ENCODE results near the gene DMXL2. TPM values are rescaled to one million over a fixed set of nuclear protein-coding genes. Genes with fewer than 3 reads are reported as not detected.

Gene DMXL2
- total RNA-seq, 4 donors from 2014 or later = 34.3 to 49.0 (median 45.7) TPM

- H3K9me3 ChIP-seq = no peaks in the 10 kb centered on the region
- 59 to 66% methylated on average over 1 of the region's 1 CpG for WGBS, 2 donors
- H3K27me3 ChIP-seq = no peaks in the 10 kb centered on the region
- TF ChIP-seq POLR2A (IDR thresholded peaks at IDR 0.05) = no peak
- no peak for TF ChIP-seq CTCF (IDR thresholded peaks at IDR 0.05)
- no peak overlapping the region for H3K4me3 ChIP-seq (replicated peaks in 1 of 3)
- no peak for DNase-seq
- H3K36me3 ChIP-seq = no peaks in the 10 kb centered on the region
- H3K4me1 ChIP-seq = peaks cover 5 to 7% of the 10 kb centered on the region in 2 donors
- H3K27ac ChIP-seq = no peak overlapping the region
- intact Hi-C loops (cut with DNase I) = no loop called here
Measured at GRCh38 chr15:51625236-51625635, 2.7 kb upstream of the DMXL2 start.

- H3K27ac ChIP-seq = no peak overlapping the region
- no peaks in the 10 kb centered on the region for H3K27me3 ChIP-seq
- H3K4me1 ChIP-seq = peaks cover 5 to 7% of the 10 kb centered on the region in 2 donors
- no peak overlapping the region for H3K4me3 ChIP-seq (replicated peaks in 1 of 3)
- intact Hi-C loops (cut with DNase I) = no loop called here
- no peak for TF ChIP-seq POLR2A (IDR thresholded peaks at IDR 0.05)
- TF ChIP-seq CTCF (IDR thresholded peaks at IDR 0.05) = no peak
- 82% methylated on average over 4 of the region's 4 CpGs for WGBS, 2 donors
- DNase-seq = no peak
- H3K36me3 ChIP-seq = no peaks in the 10 kb centered on the region
- H3K9me3 ChIP-seq = no peaks in the 10 kb centered on the region
Measured at GRCh38 chr15:51624022-51624421, 1.5 kb upstream of the DMXL2 start.

- WGBS, 2 donors = 23 to 24% methylated on average over 8 of the region's 8 CpGs
- H3K9me3 ChIP-seq = no peaks in the 10 kb centered on the region
- peak overlapping the region; percentile 54 to 71 (median 54) for H3K27ac ChIP-seq
- peak in 1 of 2 donors; percentile 4 for DNase-seq
- intact Hi-C loops (cut with DNase I) = no loop called here
- no peaks in the 10 kb centered on the region for H3K36me3 ChIP-seq
- peaks cover 5 to 7% of the 10 kb centered on the region in 2 donors for H3K4me1 ChIP-seq
- peak overlapping the region in 2 of 3 donors; percentile 67 to 85 for H3K4me3 ChIP-seq (replicated peaks in 1 of 3)
- TF ChIP-seq CTCF (IDR thresholded peaks at IDR 0.05) (no peak), POLR2A (IDR thresholded peaks at IDR 0.05) (no peak)
- no peaks in the 10 kb centered on the region for H3K27me3 ChIP-seq
Measured at GRCh38 chr15:51623386-51623938, 891 bp upstream of the DMXL2 start.

DNA sequence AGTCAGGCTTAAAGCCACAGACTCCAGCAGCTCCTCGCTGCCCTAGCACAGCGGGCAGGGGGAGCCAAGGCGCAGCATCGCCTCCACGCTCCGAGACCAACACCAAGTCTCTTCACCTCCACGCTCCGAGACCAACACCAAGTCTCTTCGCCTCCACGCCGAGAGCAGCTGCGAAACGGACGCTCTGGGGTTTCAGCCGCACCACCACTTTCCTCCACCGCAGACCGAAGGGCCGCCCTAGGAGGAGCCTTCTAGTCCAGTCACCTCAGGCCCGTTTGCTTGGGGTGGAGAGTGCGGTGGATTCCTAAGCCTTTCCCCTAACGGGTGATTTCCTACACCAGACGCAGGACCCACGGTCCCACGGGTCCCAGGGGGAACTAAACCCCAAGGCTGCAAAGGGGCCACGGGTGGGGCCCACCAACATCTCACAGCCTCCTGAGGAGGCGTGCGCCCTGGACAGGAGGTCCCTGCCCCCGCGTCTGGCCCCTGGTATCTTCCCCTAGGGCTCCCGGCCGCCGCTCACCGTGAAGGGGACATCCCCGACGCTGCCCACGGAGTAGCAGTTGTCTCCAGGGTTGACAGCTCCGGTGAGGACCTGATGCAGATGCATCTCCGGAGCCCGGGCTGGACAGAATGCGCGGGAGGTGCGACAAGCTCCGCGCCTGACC lies 501 bp downstream of the DMXL2 start:
- H3K36me3 ChIP-seq = no peaks in the 10 kb centered on the region
- intact Hi-C loops (cut with DNase I) = no loop called here
- no peaks in the 10 kb centered on the region for H3K9me3 ChIP-seq
- TF ChIP-seq CTCF (IDR thresholded peaks at IDR 0.05) (peak in 1 of 6 experiments; percentile 12), POLR2A (IDR thresholded peaks at IDR 0.05) (no peak)
- WGBS, 2 donors = 0% methylated on average over 13 to 25 of the region's 44 CpGs
- DNase-seq = peak; percentile 47 to 50
- H3K27ac ChIP-seq = peak overlapping the region; percentile 54 to 71 (median 54)
- peak overlapping the region; percentile 67 to 94 (median 85) for H3K4me3 ChIP-seq (replicated peaks in 1 of 3)
- H3K27me3 ChIP-seq = no peaks in the 10 kb centered on the region
- peaks cover 5 to 7% of the 10 kb centered on the region in 2 donors for H3K4me1 ChIP-seq

GRCh38 chr15:51621155-51621765 lies 1.3 kb downstream of the DMXL2 start:
- no peak for DNase-seq
- TF ChIP-seq CTCF (IDR thresholded peaks at IDR 0.05) (no peak), POLR2A (IDR thresholded peaks at IDR 0.05) (no peak)
- Histone ChIP-seq H3K4me3 (replicated peaks in 1 of 3) (peak overlapping the region in 1 of 3 donors; percentile 67), H3K27ac (no peak overlapping the region), H3K4me1 (peaks cover 5 to 7% of the 10 kb centered on the region in 2 donors), H3K27me3 (no peaks in the 10 kb centered on the region), H3K36me3 (no peaks in the 10 kb centered on the region), H3K9me3 (no peaks in the 10 kb centered on the region)
- WGBS, 2 donors = 46 to 47% methylated on average over 6 of the region's 6 CpGs
- intact Hi-C loops (cut with DNase I) = no loop called here
